Karpas-422 (cell line): ENCODE data around the gene ZC3H12A. TPM values are rescaled to one million over a fixed set of nuclear protein-coding genes. Genes with fewer than 3 reads are reported as not detected.

Source experiments
- DNase-seq: peaks from one replicate; pipeline ENCODE4 v3.0.0-alpha.2; 2015
- H2AFZ ChIP-seq: fragments of 200-600 bp; sonication (generic); 2 replicates; pipeline ENCODE4 v1.6.1; 2014; ENCODE audit warnings: antibody characterized with exemption, low read length, mixed read lengths
- H3K27ac ChIP-seq: fragments of 200-600 bp; sonication (generic); 2 replicates; pipeline ENCODE4 v1.5.1; 2014; ENCODE audit warnings: mild to moderate bottlenecking, low read length, moderate library complexity
- H3K27me3 ChIP-seq: fragments of 200-600 bp; sonication (generic); 2 replicates; pipeline ENCODE4 v1.6.1; 2014; ENCODE audit warnings: low read length, mixed read lengths
- H3K36me3 ChIP-seq: fragments of 200-600 bp; sonication (generic); 2 replicates; pipeline ENCODE4 v1.6.1; 2014; ENCODE audit warnings: low read length, mixed read lengths; ENCODE audit not compliant: insufficient read depth
- H3K4me1 ChIP-seq: fragments of 200-600 bp; sonication (generic); 2 replicates; pipeline ENCODE4 v1.6.1; 2014; ENCODE audit warnings: mild to moderate bottlenecking, low read length, mixed read lengths
- H3K4me2 ChIP-seq: fragments of 200-600 bp; sonication (generic); 2 replicates; pipeline ENCODE4 v1.6.1; 2014; ENCODE audit warnings: low read length, low read depth, mild to moderate bottlenecking; ENCODE audit not compliant: poor library complexity, severe bottlenecking
- H3K4me3 ChIP-seq: fragments of 200-600 bp; sonication (generic); 2 replicates; pipeline ENCODE4 v1.5.1; 2014; ENCODE audit warnings: mild to moderate bottlenecking, antibody characterized with exemption, low read length, mixed read lengths
- H3K79me2 ChIP-seq: fragments of 200-600 bp; sonication (generic); 2 replicates; pipeline ENCODE4 v1.6.1; 2014; ENCODE audit warnings: mild to moderate bottlenecking, low read length, mixed read lengths
- H3K9ac ChIP-seq: fragments of 200-600 bp; sonication (generic); 2 replicates; pipeline ENCODE4 v1.6.0; 2014; ENCODE audit warnings: low read length
- H3K9me2 ChIP-seq: fragments of 200-600 bp; sonication (generic), shearing (Covaris generic); replicated peaks from 2 replicates; pipeline ENCODE4 v1.6.0; 2014; ENCODE audit warnings: mild to moderate bottlenecking, low read length, moderate library complexity; ENCODE audit not compliant: insufficient read depth
- H3K9me3 ChIP-seq: fragments of 300-700, 200-600 bp; sonication (generic); 2 replicates; pipeline ENCODE4 v1.6.1; 2014; ENCODE audit warnings: low read length, mixed read lengths
- H4K20me1 ChIP-seq: fragments of 200-600 bp; sonication (generic); 2 replicates; pipeline ENCODE4 v1.6.1; 2014; ENCODE audit warnings: mild to moderate bottlenecking, antibody characterized with exemption, low read length, low read depth; ENCODE audit not compliant: insufficient read depth
- total RNA-seq: library from RNA; depleted of rRNA; stranded (reverse); fragments of >200 nt; shearing (Covaris generic); gene quantifications from 2 replicates; pipeline ENCODE4 v1.2.3, GENCODE V29; 2014; ENCODE audit warnings: low replicate concordance

The ZC3H12A gene
- total RNA-seq, 1 experiment from 2014 or later = 3.8 TPM

- Histone ChIP-seq H3K9ac (no peak overlapping the region), H3K9me3 (no peaks in the 10 kb centered on the region), H3K4me2 (no peak overlapping the region), H4K20me1 (no peaks in the 10 kb centered on the region), H3K4me3 (no peak overlapping the region), H3K4me1 (peaks cover 12% of the 10 kb centered on the region), H3K27ac (no peak overlapping the region), H3K79me2 (no peaks in the 10 kb centered on the region), H2AFZ (no peak overlapping the region), H3K9me2 (no peaks in the 10 kb centered on the region), H3K36me3 (no peaks in the 10 kb centered on the region), H3K27me3 (no peaks in the 10 kb centered on the region)
- no peak for DNase-seq
Observed at GRCh38 chr1:37448185-37448584, 26.2 kb upstream of the ZC3H12A start.

DNA sequence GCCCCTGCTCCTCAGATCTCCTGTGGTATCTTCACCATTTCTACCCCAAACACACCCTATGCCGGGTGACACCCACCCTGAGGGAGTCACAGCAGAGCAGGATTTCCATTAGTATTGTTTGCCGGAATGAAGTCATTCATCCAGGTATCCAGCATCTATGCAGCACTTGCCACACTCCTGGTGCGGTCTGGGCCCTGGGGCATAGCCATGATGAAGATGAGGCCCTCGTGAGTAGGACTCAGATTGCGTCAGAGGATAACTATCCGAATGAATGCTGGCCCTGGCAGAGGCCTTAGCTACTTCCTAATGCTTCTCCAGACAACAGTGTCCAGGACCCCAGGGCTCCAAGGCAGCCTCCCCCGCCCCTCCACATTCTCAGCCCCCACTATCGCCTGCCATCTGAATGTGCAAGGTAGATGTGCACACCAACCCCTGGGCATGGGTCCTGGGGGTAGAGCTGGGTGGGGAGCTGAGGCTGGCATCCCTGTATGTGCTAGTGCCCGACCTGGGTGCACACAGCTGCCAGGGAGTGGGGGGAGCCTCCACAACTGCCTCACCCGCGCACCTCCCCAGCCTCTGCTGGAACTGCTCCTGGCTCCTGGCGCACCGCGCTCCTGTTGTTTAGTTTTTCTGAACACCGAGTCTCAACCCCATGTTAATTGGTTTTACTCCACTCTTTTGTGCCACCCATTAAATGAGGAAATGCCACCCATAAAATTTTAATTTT lies 25.5 kb upstream of the ZC3H12A start:
- no peak overlapping the region for H3K4me2 ChIP-seq

GRCh38 chr1:37449936-37450335 lies 24.4 kb upstream of the ZC3H12A start:
- Histone ChIP-seq H3K4me2 (no peak overlapping the region), H3K9me2 (no peaks in the 10 kb centered on the region), H3K9me3 (no peaks in the 10 kb centered on the region), H2AFZ (no peak overlapping the region), H3K27me3 (no peaks in the 10 kb centered on the region), H3K9ac (no peak overlapping the region), H4K20me1 (no peaks in the 10 kb centered on the region), H3K4me3 (no peak overlapping the region), H3K79me2 (no peaks in the 10 kb centered on the region), H3K27ac (no peak overlapping the region), H3K36me3 (no peaks in the 10 kb centered on the region), H3K4me1 (peaks cover 12% of the 10 kb centered on the region)
- peak; percentile 73 for DNase-seq

More for the DNA sequence above, 25.5 kb upstream of the ZC3H12A start:
- no peak overlapping the region for H3K4me3 ChIP-seq
- H3K79me2 ChIP-seq = no peaks in the 10 kb centered on the region
- DNase-seq = no peak
- no peaks in the 10 kb centered on the region for H3K9me3 ChIP-seq
- H3K27me3 ChIP-seq = no peaks in the 10 kb centered on the region
- no peak overlapping the region for H2AFZ ChIP-seq
- no peaks in the 10 kb centered on the region for H4K20me1 ChIP-seq
- no peak overlapping the region for H3K27ac ChIP-seq
- no peak overlapping the region for H3K9ac ChIP-seq
- H3K36me3 ChIP-seq = no peaks in the 10 kb centered on the region
- peaks cover 12% of the 10 kb centered on the region for H3K4me1 ChIP-seq
- no peaks in the 10 kb centered on the region for H3K9me2 ChIP-seq

DNA sequence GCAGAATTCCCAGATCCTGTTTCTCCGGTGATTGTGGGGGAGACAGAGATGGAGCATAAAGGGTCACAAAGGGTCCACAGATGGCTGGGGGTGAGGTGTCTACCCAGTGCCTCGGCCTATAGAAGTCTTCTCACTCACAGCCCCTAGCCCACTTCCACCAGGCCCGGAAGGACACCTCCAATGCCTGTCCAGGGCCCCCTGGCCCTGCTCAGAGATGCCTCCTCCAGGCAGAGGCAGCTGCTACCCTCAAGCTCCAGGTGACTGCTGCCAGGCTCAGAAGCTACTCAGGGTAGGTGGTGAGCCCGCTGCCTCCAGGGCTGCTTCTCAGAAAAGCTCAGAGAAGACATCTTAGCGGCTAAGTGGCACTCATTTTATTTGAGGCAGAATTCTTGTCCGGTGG lies 22.0 kb upstream of the ZC3H12A start:
- no peak overlapping the region for H3K4me2 ChIP-seq
- no peak overlapping the region for H2AFZ ChIP-seq

DNA sequence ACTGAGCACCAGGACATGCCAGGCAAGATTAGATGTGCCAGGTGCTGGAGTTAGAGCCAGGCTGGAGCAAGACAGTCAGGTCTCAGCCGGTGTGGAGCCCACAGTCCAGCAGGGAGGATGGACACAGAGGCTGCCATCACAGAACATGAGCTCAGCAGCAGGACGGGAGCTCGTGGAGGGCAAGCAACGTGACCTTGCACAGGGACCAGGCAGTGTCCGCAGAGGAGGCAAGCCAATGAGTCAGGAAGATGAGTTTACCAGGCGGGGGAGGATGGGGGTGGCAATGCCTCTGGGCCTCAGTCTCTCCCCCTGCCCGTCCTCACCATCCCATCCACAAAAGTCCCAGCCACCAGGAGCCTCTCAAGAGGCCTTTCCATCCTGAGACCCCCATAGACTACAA lies 20.7 kb upstream of the ZC3H12A start:
- H3K9ac ChIP-seq = no peak overlapping the region
- no peaks in the 10 kb centered on the region for H4K20me1 ChIP-seq
- no peaks in the 10 kb centered on the region for H3K36me3 ChIP-seq
- no peaks in the 10 kb centered on the region for H3K27me3 ChIP-seq
- no peak overlapping the region for H2AFZ ChIP-seq
- H3K9me2 ChIP-seq = no peaks in the 10 kb centered on the region
- H3K9me3 ChIP-seq = no peaks in the 10 kb centered on the region
- no peak overlapping the region for H3K27ac ChIP-seq
- H3K4me3 ChIP-seq = no peak overlapping the region
- no peaks in the 10 kb centered on the region for H3K79me2 ChIP-seq
- peaks cover 7% of the 10 kb centered on the region for H3K4me1 ChIP-seq
- no peak for DNase-seq
- no peak overlapping the region for H3K4me2 ChIP-seq

More for the DNA sequence above, 22.0 kb upstream of the ZC3H12A start:
- H3K79me2 ChIP-seq = no peaks in the 10 kb centered on the region
- no peaks in the 10 kb centered on the region for H3K36me3 ChIP-seq
- no peaks in the 10 kb centered on the region for H3K27me3 ChIP-seq
- H3K9me3 ChIP-seq = no peaks in the 10 kb centered on the region
- no peaks in the 10 kb centered on the region for H3K9me2 ChIP-seq
- H3K4me3 ChIP-seq = no peak overlapping the region
- no peaks in the 10 kb centered on the region for H4K20me1 ChIP-seq
- DNase-seq = no peak
- H3K27ac ChIP-seq = no peak overlapping the region
- H3K9ac ChIP-seq = no peak overlapping the region
- peaks cover 7% of the 10 kb centered on the region for H3K4me1 ChIP-seq

GRCh38 chr1:37455516-37455915 lies 18.9 kb upstream of the ZC3H12A start:
- Histone ChIP-seq H3K9ac (no peak overlapping the region), H3K9me2 (no peaks in the 10 kb centered on the region), H3K4me1 (no peaks in the 10 kb centered on the region), H3K4me2 (no peak overlapping the region), H3K4me3 (no peak overlapping the region), H3K36me3 (no peaks in the 10 kb centered on the region), H3K27ac (no peak overlapping the region), H4K20me1 (no peaks in the 10 kb centered on the region), H3K9me3 (no peaks in the 10 kb centered on the region), H2AFZ (no peak overlapping the region), H3K79me2 (no peaks in the 10 kb centered on the region), H3K27me3 (no peaks in the 10 kb centered on the region)
- DNase-seq = no peak

GRCh38 chr1:37456614-37457013 lies 17.8 kb upstream of the ZC3H12A start:
- no peak for DNase-seq
- no peak overlapping the region for H3K4me2 ChIP-seq
- H3K4me1 ChIP-seq = no peaks in the 10 kb centered on the region
- no peaks in the 10 kb centered on the region for H3K9me3 ChIP-seq
- H3K9ac ChIP-seq = no peak overlapping the region
- no peak overlapping the region for H3K4me3 ChIP-seq
- H4K20me1 ChIP-seq = no peaks in the 10 kb centered on the region
- no peak overlapping the region for H2AFZ ChIP-seq
- no peaks in the 10 kb centered on the region for H3K27me3 ChIP-seq
- H3K36me3 ChIP-seq = no peaks in the 10 kb centered on the region
- no peak overlapping the region for H3K27ac ChIP-seq
- H3K79me2 ChIP-seq = no peaks in the 10 kb centered on the region
- H3K9me2 ChIP-seq = no peaks in the 10 kb centered on the region

DNA sequence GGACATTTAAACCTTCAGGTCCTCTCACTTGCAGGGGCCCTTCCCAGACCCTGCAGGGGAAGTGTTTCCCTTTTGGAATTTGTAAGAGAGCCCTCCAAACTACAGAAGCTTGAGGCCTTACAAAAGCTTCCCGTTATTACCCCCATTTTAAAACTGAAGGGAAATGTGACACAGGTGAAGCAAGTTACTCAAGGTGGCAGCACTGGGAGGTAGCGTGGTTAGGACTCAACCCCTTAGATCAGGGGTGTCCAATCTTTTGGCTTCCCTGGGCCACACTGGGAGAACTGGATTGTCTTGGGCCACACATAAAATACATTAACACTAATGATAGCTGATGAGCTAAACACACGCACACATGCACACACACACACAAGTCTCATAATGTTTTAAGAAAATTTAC lies 15.8 kb upstream of the ZC3H12A start:
- Histone ChIP-seq H3K27me3 (no peaks in the 10 kb centered on the region), H2AFZ (no peak overlapping the region), H3K4me3 (no peak overlapping the region), H3K36me3 (no peaks in the 10 kb centered on the region), H4K20me1 (no peaks in the 10 kb centered on the region), H3K4me1 (no peaks in the 10 kb centered on the region), H3K79me2 (no peaks in the 10 kb centered on the region), H3K4me2 (no peak overlapping the region), H3K9ac (no peak overlapping the region), H3K9me2 (no peaks in the 10 kb centered on the region), H3K27ac (no peak overlapping the region), H3K9me3 (no peaks in the 10 kb centered on the region)
- DNase-seq = no peak
